OCI-LY1 (cell line): ENCODE results near the gene MNT.

ENCODE experiments used
- EZH2 ChIP-seq: fragments of 200-600 bp; sonication (generic), shearing (Covaris generic); IDR thresholded peaks from 2 replicates; pipeline ENCODE4 v1.8.0; 2017; ENCODE audit warnings: borderline replicate concordance, mixed run types, mild to moderate bottlenecking, antibody characterized with exemption, low read length, moderate library complexity, mixed read lengths
- TF ChIP-seq, protein P1 (sequence below): fragments of 200-600 bp; sonication (generic), shearing (Covaris generic); IDR thresholded peaks from 2 replicates; pipeline ENCODE4 v1.5.1; 2017; ENCODE audit warnings: mild to moderate bottlenecking, antibody characterized with exemption, low read length, moderate library complexity, mixed read lengths

DNA sequence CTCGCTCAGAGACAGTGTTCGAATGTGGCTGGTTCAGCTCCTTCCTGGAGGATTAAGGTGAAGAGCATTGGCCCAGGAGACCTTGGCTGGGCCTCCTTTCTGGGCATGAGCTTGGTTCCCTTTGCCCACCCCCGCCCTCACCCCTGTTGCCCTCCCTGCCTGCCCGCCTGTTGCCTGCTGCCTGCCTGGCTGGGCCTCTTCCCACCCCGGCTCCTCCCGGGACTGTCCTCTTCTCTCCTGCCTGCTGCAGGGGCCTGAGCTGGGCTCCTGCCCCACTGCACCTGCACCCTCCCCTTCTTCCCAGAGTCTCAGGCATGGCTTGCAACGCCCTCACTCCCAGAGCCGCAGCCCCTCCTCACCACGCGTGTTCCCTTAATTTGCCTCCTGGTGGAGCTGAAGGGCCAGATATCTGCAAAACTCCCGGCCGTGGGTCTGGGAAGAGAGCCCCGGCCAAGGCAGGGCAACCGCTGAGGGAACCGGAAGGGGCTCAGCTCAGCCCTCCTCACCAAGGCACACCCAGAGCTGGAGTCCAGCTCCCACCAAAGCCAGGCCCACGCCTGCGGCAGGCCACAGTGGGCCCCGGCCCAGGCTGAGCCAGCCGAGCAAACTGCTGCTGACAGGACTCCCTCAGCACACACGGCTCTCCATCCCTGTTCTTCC lies 31.2 kb downstream of the MNT start:
- TF ChIP-seq, protein P1, sequence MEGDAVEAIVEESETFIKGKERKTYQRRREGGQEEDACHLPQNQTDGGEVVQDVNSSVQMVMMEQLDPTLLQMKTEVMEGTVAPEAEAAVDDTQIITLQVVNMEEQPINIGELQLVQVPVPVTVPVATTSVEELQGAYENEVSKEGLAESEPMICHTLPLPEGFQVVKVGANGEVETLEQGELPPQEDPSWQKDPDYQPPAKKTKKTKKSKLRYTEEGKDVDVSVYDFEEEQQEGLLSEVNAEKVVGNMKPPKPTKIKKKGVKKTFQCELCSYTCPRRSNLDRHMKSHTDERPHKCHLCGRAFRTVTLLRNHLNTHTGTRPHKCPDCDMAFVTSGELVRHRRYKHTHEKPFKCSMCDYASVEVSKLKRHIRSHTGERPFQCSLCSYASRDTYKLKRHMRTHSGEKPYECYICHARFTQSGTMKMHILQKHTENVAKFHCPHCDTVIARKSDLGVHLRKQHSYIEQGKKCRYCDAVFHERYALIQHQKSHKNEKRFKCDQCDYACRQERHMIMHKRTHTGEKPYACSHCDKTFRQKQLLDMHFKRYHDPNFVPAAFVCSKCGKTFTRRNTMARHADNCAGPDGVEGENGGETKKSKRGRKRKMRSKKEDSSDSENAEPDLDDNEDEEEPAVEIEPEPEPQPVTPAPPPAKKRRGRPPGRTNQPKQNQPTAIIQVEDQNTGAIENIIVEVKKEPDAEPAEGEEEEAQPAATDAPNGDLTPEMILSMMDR, result no peak
- TF ChIP-seq EZH2, result no peak
